MM.1S (cell line): Measurements from ENCODE around the gene ARHGAP8.

ENCODE experiments used
- DNase-seq: peaks from one replicate; pipeline ENCODE4 v3.0.0-alpha.2; 2015
- H2AFZ ChIP-seq: fragments of 300-600 bp; sonication (generic); 2 replicates; pipeline ENCODE4 v1.6.0; 2016; ENCODE audit warnings: antibody characterized with exemption, low read length
- H3F3A ChIP-seq: fragments of 300-600 bp; sonication (generic); 2 replicates; pipeline ENCODE4 v1.6.1; 2016; ENCODE audit warnings: mild to moderate bottlenecking, antibody characterized with exemption, low read length, moderate library complexity, mixed read lengths; ENCODE audit not compliant: insufficient read depth
- H3K27ac ChIP-seq: fragments of 300-600 bp; sonication (generic); 2 replicates; pipeline ENCODE4 v1.5.1; 2016; ENCODE audit warnings: mild to moderate bottlenecking, low read length
- H3K27me3 ChIP-seq: fragments of 300-600 bp; sonication (generic); replicated peaks from 2 replicates; pipeline ENCODE4 v1.6.0; 2016; ENCODE audit warnings: low read length; ENCODE audit not compliant: insufficient read depth
- H3K36me3 ChIP-seq: fragments of 300-600 bp; sonication (generic); replicated peaks from 2 replicates; pipeline ENCODE4 v1.6.1; 2016; ENCODE audit warnings: mild to moderate bottlenecking, low read length, mixed read lengths; ENCODE audit not compliant: insufficient read depth
- H3K4me1 ChIP-seq: fragments of 300-600 bp; sonication (generic); 2 replicates; pipeline ENCODE4 v1.6.1; 2016; ENCODE audit warnings: low read length, mixed read lengths
- H3K4me2 ChIP-seq: fragments of 300-600 bp; sonication (generic); 2 replicates; pipeline ENCODE4 v1.6.0; 2016; ENCODE audit warnings: low read depth, low read length
- H3K4me3 ChIP-seq: fragments of 300-600 bp; sonication (generic); 2 replicates; pipeline ENCODE4 v1.5.1; 2016; ENCODE audit warnings: low read length, mixed read lengths
- H3K79me2 ChIP-seq: fragments of 300-600 bp; sonication (generic); 2 replicates; pipeline ENCODE4 v1.6.1; 2016; ENCODE audit warnings: mixed run types, low read length, mixed read lengths
- H3K9ac ChIP-seq: fragments of 300-600 bp; sonication (generic); 2 replicates; pipeline ENCODE4 v1.6.1; 2016; ENCODE audit warnings: low read length, mixed read lengths
- H3K9me2 ChIP-seq: fragments of 300-600 bp; sonication (generic); replicated peaks from 2 replicates; pipeline ENCODE4 v1.6.1; 2016; ENCODE audit warnings: mild to moderate bottlenecking, low read length, mixed read lengths; ENCODE audit not compliant: insufficient read depth
- H3K9me3 ChIP-seq: fragments of 300-600 bp; sonication (generic); replicated peaks from 2 replicates; pipeline ENCODE4 v1.6.1; 2016; ENCODE audit warnings: mild to moderate bottlenecking, low read length, mixed read lengths; ENCODE audit not compliant: insufficient read depth
- H4K20me1 ChIP-seq: fragments of 300-600 bp; sonication (generic); 2 replicates; pipeline ENCODE4 v1.6.1; 2016; ENCODE audit warnings: mild to moderate bottlenecking, low read length, moderate library complexity, mixed read lengths; ENCODE audit not compliant: insufficient read depth
- EZH2 ChIP-seq: fragments of 300-600 bp; sonication (generic); optimal IDR thresholded peaks from 2 replicates; pipeline ENCODE3; 2017; ENCODE audit warnings: low read depth, mild to moderate bottlenecking, antibody characterized with exemption, low read length, mixed read lengths
- EZH2phosphoT487 ChIP-seq: fragments of 300-600 bp; sonication (generic); IDR thresholded peaks from 2 replicates; pipeline ENCODE4 v1.6.1; 2018; ENCODE audit warnings: antibody characterized with exemption, low read length
- TF ChIP-seq, protein P1 (sequence below): fragments of 300-600 bp; sonication (generic); IDR thresholded peaks from 2 replicates; pipeline ENCODE4 v1.5.1; 2016; ENCODE audit warnings: antibody characterized with exemption, low read length, mixed read lengths

ARHGAP8 gene

DNA sequence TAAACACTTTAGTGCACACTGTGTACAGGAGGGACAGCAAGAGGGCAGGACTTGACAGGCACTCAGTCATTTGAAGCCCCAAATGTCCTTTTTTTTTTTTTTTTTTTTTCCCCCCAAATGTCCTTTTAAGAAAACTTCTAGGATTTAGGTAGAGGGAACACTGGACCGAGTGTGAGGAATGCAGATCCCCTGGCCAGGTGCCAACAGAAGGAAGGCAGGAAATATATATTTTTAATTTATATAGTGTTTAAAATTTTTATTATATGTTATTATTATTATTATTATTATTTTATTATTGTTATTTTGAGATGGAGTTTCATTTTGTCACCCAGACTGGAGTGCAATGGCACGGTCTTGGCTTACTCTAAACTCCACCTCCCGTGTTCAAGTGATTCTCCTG is 35.5 kb downstream of the ARHGAP8 start:
- H3K27me3 ChIP-seq, result peaks cover 87% of the 10 kb centered on the region
- no peak for DNase-seq
- no peaks in the 10 kb centered on the region for H3K9me3 ChIP-seq
- H3K9ac ChIP-seq, result no peak overlapping the region
- no peaks in the 10 kb centered on the region for H4K20me1 ChIP-seq
- no peaks in the 10 kb centered on the region for H3K79me2 ChIP-seq
- H3K4me1 ChIP-seq, result no peaks in the 10 kb centered on the region
- no peaks in the 10 kb centered on the region for H3K9me2 ChIP-seq
- no peak overlapping the region for H3K4me3 ChIP-seq
- no peak overlapping the region for H3K27ac ChIP-seq
- no peaks in the 10 kb centered on the region for H3F3A ChIP-seq
- H2AFZ ChIP-seq, result no peak overlapping the region
- no peak overlapping the region for H3K4me2 ChIP-seq
- H3K36me3 ChIP-seq, result no peaks in the 10 kb centered on the region
- TF ChIP-seq EZH2 (no peak), EZH2phosphoT487 (no peak)
- TF ChIP-seq, protein P1, sequence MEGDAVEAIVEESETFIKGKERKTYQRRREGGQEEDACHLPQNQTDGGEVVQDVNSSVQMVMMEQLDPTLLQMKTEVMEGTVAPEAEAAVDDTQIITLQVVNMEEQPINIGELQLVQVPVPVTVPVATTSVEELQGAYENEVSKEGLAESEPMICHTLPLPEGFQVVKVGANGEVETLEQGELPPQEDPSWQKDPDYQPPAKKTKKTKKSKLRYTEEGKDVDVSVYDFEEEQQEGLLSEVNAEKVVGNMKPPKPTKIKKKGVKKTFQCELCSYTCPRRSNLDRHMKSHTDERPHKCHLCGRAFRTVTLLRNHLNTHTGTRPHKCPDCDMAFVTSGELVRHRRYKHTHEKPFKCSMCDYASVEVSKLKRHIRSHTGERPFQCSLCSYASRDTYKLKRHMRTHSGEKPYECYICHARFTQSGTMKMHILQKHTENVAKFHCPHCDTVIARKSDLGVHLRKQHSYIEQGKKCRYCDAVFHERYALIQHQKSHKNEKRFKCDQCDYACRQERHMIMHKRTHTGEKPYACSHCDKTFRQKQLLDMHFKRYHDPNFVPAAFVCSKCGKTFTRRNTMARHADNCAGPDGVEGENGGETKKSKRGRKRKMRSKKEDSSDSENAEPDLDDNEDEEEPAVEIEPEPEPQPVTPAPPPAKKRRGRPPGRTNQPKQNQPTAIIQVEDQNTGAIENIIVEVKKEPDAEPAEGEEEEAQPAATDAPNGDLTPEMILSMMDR, result no peak

DNA sequence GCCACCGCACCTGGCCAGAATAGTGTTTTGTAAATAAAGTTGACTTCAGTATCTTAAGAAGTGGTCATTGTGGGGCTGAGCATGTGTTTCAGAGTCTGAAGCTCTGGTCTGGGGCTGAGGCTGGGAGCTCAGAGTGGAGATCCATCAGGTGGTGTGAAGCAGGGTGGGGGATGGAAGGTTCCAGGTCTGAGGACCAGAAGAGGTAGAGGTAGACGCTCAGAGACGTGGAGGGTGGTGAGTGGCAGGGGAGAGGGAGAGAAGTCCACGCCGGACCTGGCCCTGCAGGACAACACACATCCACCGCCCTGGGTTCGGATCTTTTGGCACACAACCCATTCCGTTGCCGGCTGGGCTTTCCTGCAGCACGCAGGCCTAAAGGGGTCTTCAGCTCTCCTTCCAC is 40.7 kb downstream of the ARHGAP8 start:
- no peaks in the 10 kb centered on the region for H3K9me2 ChIP-seq
- H3K9ac ChIP-seq, result no peak overlapping the region
- DNase-seq, result no peak
- H3K36me3 ChIP-seq, result no peaks in the 10 kb centered on the region
- no peak overlapping the region for H3K27ac ChIP-seq
- H3F3A ChIP-seq, result no peaks in the 10 kb centered on the region
- H4K20me1 ChIP-seq, result no peaks in the 10 kb centered on the region
- peaks cover 74% of the 10 kb centered on the region for H3K27me3 ChIP-seq
- TF ChIP-seq EZH2phosphoT487 (no peak), EZH2 (no peak)
- TF ChIP-seq, protein P1, result no peak
- H3K79me2 ChIP-seq, result no peaks in the 10 kb centered on the region
- no peak overlapping the region for H2AFZ ChIP-seq
- no peak overlapping the region for H3K4me3 ChIP-seq
- no peak overlapping the region for H3K4me2 ChIP-seq
- H3K4me1 ChIP-seq, result no peaks in the 10 kb centered on the region
- H3K9me3 ChIP-seq, result no peaks in the 10 kb centered on the region

DNA sequence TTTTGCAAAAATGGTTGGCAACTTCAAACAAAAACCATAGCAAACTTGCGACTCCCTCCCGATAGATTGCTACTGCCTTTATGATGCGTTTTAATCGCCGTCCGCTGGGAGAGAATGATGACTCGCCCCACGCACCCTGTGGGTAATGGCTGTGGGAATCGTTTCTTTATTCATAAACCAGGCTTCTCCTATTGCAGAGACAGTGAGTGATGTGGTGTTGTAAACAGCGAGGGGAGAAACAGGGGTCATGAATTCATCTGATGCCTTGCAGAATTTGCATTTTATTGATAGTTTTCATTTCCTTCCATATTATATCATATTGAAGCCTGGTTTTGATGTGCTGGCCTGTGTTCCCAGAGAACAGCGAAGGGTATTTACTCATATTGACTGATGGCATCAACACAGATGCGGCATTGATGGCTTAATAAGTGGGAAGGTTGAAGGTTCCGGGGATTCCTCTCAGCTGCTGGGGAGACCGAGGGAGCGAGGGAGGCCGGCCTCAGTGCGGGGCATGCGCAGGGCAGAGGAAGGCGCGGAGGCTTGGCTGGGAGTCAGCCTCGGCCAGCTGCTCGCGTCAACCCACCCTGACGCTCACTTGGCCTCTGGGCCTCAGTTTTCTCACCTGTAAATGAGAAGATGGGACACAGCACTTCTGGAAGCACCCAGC is 41.3 kb downstream of the ARHGAP8 start:
- Histone ChIP-seq H3K79me2 (no peaks in the 10 kb centered on the region), H3K4me3 (no peak overlapping the region), H3K9ac (no peak overlapping the region), H3K9me2 (no peaks in the 10 kb centered on the region), H3K27ac (no peak overlapping the region), H2AFZ (no peak overlapping the region), H3K27me3 (peaks cover 75% of the 10 kb centered on the region), H4K20me1 (no peaks in the 10 kb centered on the region), H3F3A (no peaks in the 10 kb centered on the region), H3K9me3 (no peaks in the 10 kb centered on the region), H3K4me2 (no peak overlapping the region), H3K4me1 (no peaks in the 10 kb centered on the region), H3K36me3 (no peaks in the 10 kb centered on the region)
- no peak for DNase-seq
- TF ChIP-seq, protein P1, result no peak
- TF ChIP-seq EZH2phosphoT487 (no peak), EZH2 (no peak)
